GM21825 (cell line): ENCODE results near the gene NBPF20.
"Not testable (repeated sequence)": the region's sequence is repeated elsewhere in the genome, so short reads cannot be mapped to it uniquely, and the experiment has no call there.

Experiments
- ATAC-seq: cut with Tn5 transposase; IDR thresholded peaks from one replicate; pipeline ENCODE4 v1.9.1; 2021; ENCODE audit warnings: mild to moderate bottlenecking, moderate library complexity; ENCODE audit not compliant: unreplicated experiment

NBPF20 gene

DNA sequence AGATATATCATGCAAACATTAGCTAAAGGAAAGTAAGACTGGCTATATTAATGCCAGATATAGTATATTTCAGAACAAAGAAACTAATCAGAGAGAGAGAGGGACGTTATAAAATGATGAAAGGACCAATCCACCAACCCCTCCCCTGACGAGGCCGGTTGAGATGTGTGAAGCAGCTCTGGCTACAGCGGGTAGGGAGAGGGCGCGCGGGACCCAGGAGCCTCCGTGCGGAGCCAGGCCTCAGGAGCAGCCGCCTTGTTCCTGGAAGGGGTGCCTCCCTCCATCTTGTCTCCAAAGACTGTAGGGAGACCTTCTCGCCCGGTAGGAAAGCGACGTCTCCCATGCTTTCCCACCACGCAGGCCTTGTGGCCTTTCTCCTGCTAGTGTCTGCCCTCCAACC is 5.4 kb upstream of the NBPF20 start:
- not testable (repeated sequence) for ATAC-seq

DNA sequence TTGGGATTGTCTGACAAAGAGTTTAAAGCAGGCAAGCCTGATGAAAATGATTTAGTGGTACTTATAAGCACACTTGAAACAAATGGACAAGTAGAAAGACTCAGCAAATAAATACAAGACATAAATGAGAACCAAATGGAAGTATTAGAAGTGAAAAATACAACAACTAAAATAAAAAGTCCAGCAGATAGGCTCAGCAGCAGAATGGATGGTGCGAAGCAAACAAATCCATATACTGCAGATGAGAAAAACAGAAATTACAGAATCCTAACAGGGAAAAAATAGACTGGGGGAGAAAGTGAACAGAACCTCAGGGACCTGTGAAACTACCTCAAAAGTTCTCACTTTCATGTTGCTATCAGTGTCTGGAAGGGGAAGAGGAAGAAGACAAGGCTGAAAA is 3.9 kb upstream of the NBPF20 start:
- not testable (repeated sequence) for ATAC-seq

DNA sequence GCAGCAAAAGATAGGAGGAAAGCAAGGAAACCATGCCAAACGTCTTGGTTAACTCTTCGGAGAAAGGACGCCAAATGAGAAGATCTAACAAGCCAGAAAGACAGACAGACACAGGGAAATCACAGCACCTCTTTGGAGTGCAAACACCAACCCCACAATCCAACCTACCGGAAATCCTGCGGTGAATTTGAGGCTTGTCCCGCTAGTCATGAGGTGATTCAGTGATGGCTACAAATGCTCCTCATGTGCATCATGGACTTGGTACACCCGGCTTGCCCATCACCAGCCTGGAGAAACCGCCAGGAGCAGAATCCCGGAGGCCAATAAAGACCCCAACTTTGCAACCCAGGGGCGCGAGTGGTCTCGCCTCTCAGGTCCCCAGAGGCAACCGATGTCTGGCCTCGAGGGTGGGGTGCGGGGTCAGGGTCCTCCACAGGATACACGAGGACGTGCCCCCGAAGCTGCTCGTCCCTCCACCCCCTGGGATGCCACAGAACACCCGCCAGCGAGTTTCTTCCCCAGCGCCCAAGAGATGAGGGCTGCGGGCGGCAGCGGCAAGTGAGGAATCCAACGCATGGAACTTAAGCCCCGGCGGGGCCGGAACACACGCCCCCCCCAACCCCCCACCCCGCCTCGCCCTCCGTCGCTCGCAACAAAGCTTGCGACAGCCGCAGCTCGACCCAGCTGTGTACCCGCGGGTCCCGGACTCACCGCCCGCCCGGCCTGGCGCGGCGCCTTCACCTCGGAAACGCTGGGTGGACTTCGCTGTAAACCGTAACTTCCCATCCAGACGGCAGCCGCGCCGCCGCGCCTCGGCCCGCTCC is 579 bp downstream of the NBPF20 start:
- ATAC-seq = peak; percentile 50

- ATAC-seq = not testable (repeated sequence)
Observed at GRCh38 chr1:145415149-145415548, 10.3 kb downstream of the NBPF20 start.

DNA sequence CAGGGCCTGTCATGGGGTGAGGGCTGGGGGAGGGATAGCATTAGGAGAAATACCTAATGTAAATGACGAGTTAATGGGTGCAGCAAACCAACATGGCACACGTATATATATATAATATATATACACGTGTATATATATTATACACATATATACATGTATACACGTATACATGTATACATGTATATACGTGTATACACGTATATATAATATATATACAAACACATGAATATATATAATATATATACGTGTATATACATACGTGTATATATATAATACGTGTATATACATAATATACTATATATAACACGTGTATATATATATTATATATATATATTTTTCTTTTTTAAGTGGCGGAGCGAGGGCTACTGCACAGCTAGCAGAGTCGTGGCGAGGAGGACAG is 18.1 kb downstream of the NBPF20 start:
- not testable (repeated sequence) for ATAC-seq

DNA sequence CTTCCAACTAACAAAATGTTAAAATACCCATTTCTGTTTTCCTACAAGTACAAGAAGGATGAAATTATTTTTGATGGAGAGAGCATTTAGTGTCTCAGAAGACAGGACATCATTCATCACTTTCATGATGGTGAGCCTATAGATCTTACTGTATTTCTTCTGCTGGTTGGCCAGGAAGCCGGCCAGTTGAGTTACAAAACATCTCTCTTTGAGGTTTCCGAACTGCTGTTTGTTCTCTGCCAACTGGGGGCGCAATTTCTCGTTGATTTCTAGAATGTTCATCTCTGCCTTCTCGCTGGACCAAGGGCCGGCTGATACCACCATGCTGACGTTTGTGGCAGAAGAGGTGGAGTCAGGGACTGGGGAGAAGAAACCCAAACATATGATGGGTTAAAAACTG is 20.5 kb downstream of the NBPF20 start:
- not testable (repeated sequence) for ATAC-seq

GRCh38 chr1:145400701-145401100 is 24.7 kb downstream of the NBPF20 start:
- ATAC-seq = not testable (repeated sequence)
